GM18505 (cell line): Measurements from ENCODE around the gene CDKN1B.

Experiments used
- ATAC-seq: cut with Tn5 transposase; IDR thresholded peaks from one replicate; pipeline ENCODE4 v1.9.1; 2021; ENCODE audit not compliant: unreplicated experiment
- POLR2A ChIP-seq: IDR thresholded peaks from 4 replicates; pipeline ENCODE4 v1.6.1; 2011; ENCODE audit warnings: borderline replicate concordance; ENCODE audit not compliant: insufficient read depth, insufficient read length; ENCODE audit errors: extremely low read depth

The CDKN1B gene

DNA sequence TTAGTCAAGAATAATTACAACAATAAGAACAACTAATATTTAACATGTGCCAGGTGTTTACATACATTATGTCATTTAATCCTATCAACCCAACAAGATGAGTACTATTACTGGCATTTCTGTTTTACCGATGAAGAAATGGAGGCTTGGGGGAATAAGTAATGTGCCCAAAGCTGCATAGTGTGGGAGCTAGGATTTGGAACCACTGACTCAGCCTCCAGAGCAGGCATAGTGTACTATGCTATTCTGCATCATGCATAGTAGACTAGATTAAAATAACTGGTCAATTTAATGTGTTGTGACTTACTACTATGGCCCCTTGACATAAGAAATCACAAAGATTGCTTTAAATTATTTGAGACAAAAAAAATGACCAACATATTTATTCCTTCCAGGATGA lies 30.7 kb upstream of the CDKN1B start:
- no peak for TF ChIP-seq POLR2A
- no peak for ATAC-seq

- no peak for ATAC-seq
- TF ChIP-seq POLR2A, result no peak
These were observed 30.2 kb upstream of the CDKN1B start for GRCh38 chr12:12686925-12687324.

- TF ChIP-seq POLR2A, result no peak
- ATAC-seq, result no peak
These were observed 27.4 kb upstream of the CDKN1B start for GRCh38 chr12:12689647-12690300.

- no peak for ATAC-seq
- no peak for TF ChIP-seq POLR2A
These were observed 25.6 kb upstream of the CDKN1B start for GRCh38 chr12:12691549-12691948.

- no peak for TF ChIP-seq POLR2A
- no peak for ATAC-seq
These were observed 24.0 kb upstream of the CDKN1B start for GRCh38 chr12:12693111-12693671.

- no peak for TF ChIP-seq POLR2A
- ATAC-seq, result peak; percentile 67
These were observed 20.4 kb upstream of the CDKN1B start for GRCh38 chr12:12696562-12697383.

GRCh38 chr12:12699345-12699744 lies 17.8 kb upstream of the CDKN1B start:
- TF ChIP-seq POLR2A, result no peak
- ATAC-seq, result no peak

DNA sequence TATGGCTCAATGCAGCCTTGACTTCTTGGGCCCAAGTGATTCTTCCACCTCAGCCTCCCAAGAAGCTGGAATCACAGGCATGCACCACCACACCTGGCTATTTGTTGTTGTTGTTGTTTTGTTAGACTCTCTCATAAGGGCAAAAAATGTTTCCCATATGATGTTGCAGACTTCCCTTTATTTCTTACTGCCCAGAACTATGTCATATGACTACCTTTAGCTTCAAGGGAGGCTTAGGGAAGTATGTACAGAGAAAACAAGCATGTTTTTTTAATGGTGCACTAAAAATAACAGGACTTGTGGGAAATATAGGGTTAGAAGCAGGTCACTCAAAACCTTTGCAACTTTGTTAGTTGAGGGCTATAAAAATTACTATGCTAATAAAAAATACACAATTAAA lies 16.9 kb upstream of the CDKN1B start:
- no peak for TF ChIP-seq POLR2A
- ATAC-seq, result no peak

DNA sequence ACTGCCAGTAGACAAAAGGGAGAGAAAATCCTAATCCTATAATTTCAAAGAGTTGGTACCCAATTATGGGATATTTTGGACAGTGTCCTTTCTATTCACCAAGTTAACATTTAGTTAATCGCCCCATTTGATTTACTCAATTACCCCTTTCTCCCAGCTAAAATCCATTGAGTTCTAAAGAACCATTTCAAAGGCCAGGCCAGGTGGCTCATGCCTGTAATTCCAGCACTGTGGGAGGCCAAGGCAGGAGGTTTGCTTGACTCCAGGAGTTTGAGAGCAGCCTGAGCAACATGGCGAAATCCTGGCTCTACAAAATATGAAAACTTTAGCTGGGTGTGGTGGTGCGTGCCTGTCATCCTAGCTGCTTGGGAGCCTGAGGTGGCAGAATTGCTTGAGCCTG lies 15.7 kb upstream of the CDKN1B start:
- no peak for TF ChIP-seq POLR2A
- no peak for ATAC-seq

DNA sequence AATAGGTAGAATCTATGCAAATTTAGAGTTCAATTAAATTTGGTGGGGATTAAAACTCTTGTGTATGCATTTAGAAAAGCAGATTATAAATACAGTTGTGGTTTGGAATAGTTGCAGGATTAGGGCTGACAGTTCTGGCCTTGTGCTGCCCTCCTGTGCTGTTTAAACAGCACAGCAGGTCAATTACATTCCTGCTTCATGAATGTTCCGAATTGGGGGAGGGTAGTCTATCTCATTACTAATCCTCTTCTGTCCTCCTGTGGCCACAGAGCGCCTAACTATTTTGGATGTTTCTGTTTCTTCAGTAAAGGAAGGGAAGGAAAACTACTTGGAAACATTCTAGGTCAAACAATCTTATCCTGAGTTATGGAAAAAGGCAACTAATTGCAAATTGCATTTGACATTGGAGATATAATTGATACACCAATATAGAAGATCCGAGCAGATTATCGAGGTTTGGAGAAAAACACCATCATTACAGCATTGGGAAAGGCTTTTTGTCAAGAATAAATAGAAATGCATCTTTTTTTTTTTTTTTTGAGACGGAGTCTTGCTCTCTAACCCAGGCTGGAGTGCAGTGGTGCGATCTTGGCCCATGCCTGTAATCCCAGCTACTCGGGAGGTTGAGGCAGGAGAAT lies 12.5 kb upstream of the CDKN1B start:
- TF ChIP-seq POLR2A, result no peak
- no peak for ATAC-seq

DNA sequence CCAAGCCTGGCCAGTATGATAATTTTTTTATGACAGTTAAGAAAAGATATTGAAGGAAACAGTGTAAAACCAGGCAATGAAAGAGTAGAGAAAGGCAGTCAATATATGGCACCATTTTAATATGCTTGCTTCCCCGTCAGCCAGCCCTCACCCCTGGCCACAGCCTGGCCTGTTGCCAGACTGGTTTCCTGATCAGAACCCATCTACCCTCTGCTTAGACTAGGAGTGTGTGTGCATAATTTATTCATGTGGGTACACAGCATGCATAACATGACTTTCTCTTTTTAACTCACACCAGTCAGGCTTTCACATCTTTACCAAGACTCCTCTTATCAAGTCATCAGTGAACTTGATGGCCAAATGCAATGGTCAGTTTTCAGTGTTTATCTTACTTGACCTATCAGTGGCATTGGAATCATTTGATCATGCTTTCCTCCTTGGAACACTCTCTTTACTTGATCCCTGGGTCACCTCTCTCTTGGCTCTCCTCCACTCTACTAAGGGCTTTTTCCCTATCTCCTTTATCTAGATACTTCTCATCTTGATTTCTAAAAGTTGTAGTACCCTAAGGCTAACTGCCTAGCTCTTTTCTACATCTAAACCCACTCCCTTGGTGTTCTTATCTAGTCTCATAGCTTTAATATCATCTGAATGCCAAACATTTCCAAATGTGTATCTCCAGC lies 11.2 kb upstream of the CDKN1B start:
- no peak for TF ChIP-seq POLR2A
- ATAC-seq, result no peak

DNA sequence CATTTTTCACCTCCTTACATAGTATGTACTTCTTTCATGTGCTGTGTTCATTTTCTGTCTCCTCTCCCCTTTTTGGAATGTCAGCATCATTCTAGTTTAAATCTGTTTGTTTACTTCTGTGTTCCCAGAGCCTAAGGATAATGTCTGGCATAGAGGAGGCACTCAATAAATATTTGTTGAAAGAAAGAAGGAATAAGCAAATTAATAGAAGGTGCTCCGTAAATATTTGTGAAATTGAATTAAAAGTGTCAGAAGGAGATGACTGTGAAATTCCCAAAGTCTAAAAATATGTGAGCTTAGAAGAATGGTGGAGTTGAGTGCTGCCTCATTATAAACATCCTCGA lies 3.3 kb upstream of the CDKN1B start:
- TF ChIP-seq POLR2A, result no peak
- ATAC-seq, result no peak

- ATAC-seq, result peak; percentile 23
- peak; percentile 83 for TF ChIP-seq POLR2A
These were observed 2.7 kb upstream of the CDKN1B start for GRCh38 chr12:12714276-12715021.

- no peak for TF ChIP-seq POLR2A
- ATAC-seq, result no peak
These were observed 2.1 kb upstream of the CDKN1B start for GRCh38 chr12:12715128-12715458.
